Measurements from ENCODE around the gene TATDN2. TPM values are rescaled to one million over a fixed set of nuclear protein-coding genes. Genes with fewer than 3 reads are reported as not detected.

TATDN2 gene
- total and polyA plus RNA-seq, 9 of the 15 experiments (the other 6 are each of a cell fraction or from before 2014, with no cell fraction given) = 5.2 to 44.7 (median 25.8) TPM

- TF ChIP-seq SMARCE1 (IDR thresholded peaks at IDR 0.05) (peak; percentile 45; the same call in 1 of the 2 replicates), ZNF609 (CRISPR knock-in tag; IDR thresholded peaks at IDR 0.05; ENCODE audit: borderline replicate concordance) (0 out of 2 replicates have a peak, but pooled peaks have one; percentile 40), MCM7 (IDR thresholded peaks at IDR 0.05) (no peak), MLX (CRISPR knock-in tag; conservative IDR thresholded peaks at IDR 0.05) (0 out of 4 replicates have a peak, but pooled peaks of 1 of the 2 experiments have one; percentile 57), ZNF740 (CRISPR knock-in tag; IDR thresholded peaks at IDR 0.05) (no peak), ZNF740 (tag; IDR thresholded peaks at IDR 0.05) (no peak), CXXC5 (CRISPR knock-in tag; IDR thresholded peaks at IDR 0.05) (0 out of 2 replicates have a peak, but pooled peaks have one; percentile 23), ELF2 (CRISPR knock-in tag; IDR thresholded peaks at IDR 0.05) (0 out of 2 replicates have a peak, but pooled peaks have one; percentile 37), RNF219 (CRISPR knock-in tag; IDR thresholded peaks at IDR 0.05) (no peak), HDAC1 (IDR thresholded peaks at IDR 0.05) (peak in 1 of 2 experiments; percentile 14; a peak in 1 of 4 replicates), ZNF766 (CRISPR knock-in tag; conservative IDR thresholded peaks at IDR 0.05) (no peak), NFXL1 (CRISPR knock-in tag; IDR thresholded peaks at IDR 0.05) (no peak), ATF3 (IDR thresholded peaks at IDR 0.05) (peak; percentile 30; the same call in 1 of the 2 replicates), ATF3 (CRISPR knock-in tag; conservative IDR thresholded peaks at IDR 0.05) (no peak), TCF15 (CRISPR knock-in tag; IDR thresholded peaks at IDR 0.05) (no peak), CTBP1 (IDR thresholded peaks at IDR 0.05; ENCODE audit: borderline replicate concordance) (peak; percentile 80; the same call in 1 of the 2 replicates)
Observed at GRCh38 chr3:10198761-10199649, 49.3 kb upstream of the TATDN2 start (continued).

Measured in K562 (cell line).